Keratinocyte (primary cell): ENCODE measurements around the gene CD300C. TPM values are rescaled to one million over a fixed set of nuclear protein-coding genes. Genes with fewer than 3 reads are reported as not detected.

Experiments used
- DNase-seq: peaks from one replicate; pipeline ENCODE4 v3.0.0-alpha.2; 2011; ENCODE audit warnings: low read depth, missing footprints, low spot score
- FAIRE-seq: peaks from 2 replicates; lab custom pipeline; 2011; peaks lifted over from hg19 to GRCh38; lab: Jason Lieb, UNC
- H2AFZ ChIP-seq: 2 replicates; pipeline ENCODE4 v1.6.0; 2012; ENCODE audit warnings: low read length, control low read depth, inconsistent platforms; ENCODE audit not compliant: control insufficient read depth
- H3K27ac ChIP-seq: 2 replicates; pipeline ENCODE4 v1.5.1; 2011; ENCODE audit warnings: low read length; ENCODE audit not compliant: control insufficient read depth, insufficient read depth
- H3K27me3 ChIP-seq: 3 replicates; pipeline ENCODE4 v1.6.0; 2011; ENCODE audit warnings: low read length; ENCODE audit not compliant: control insufficient read depth, insufficient read depth; ENCODE audit errors: extremely low read depth
- H3K36me3 ChIP-seq, 2 experiments: 2 replicates in 1 of 2; 3 replicates in 1 of 2; pipeline ENCODE4 v1.5.1; 2011; ENCODE audit warnings: low read length in 2 of 2, mild to moderate bottlenecking in 1 of 2; ENCODE audit not compliant: control insufficient read depth in 2 of 2, insufficient read depth in 2 of 2; ENCODE audit errors: extremely low read depth in 1 of 2
- H3K4me1 ChIP-seq: 3 replicates; pipeline ENCODE4 v1.5.1; 2011; ENCODE audit warnings: low read length; ENCODE audit not compliant: control insufficient read depth, insufficient read depth; ENCODE audit errors: extremely low read depth
- H3K4me2 ChIP-seq: 3 replicates; pipeline ENCODE4 v1.6.0; 2011; ENCODE audit warnings: low read depth, low read length; ENCODE audit not compliant: control insufficient read depth, insufficient read depth; ENCODE audit errors: extremely low read depth
- H3K4me3 ChIP-seq, 3 experiments: fragments of 200-600 bp in 1 of 3; sonication (generic) in 1 of 3; 2 replicates in 2 of 3; 3 replicates in 1 of 3; pipeline ENCODE4 v1.5.1; 2011 to 2016; ENCODE audit warnings: low read length in 3 of 3, mild to moderate bottlenecking in 3 of 3, control low read depth in 2 of 3, inconsistent platforms in 1 of 3, low read depth in 1 of 3, mixed read lengths in 1 of 3, mixed run types in 1 of 3, moderate library complexity in 1 of 3; ENCODE audit not compliant: control insufficient read depth in 2 of 3, insufficient read depth in 2 of 3; ENCODE audit errors: extremely low read depth in 1 of 3
- H3K79me2 ChIP-seq: 2 replicates; pipeline ENCODE4 v1.6.0; 2012; ENCODE audit warnings: low read length; ENCODE audit not compliant: control insufficient read depth, insufficient read depth
- H3K9ac ChIP-seq: 3 replicates; pipeline ENCODE4 v1.6.0; 2011; ENCODE audit warnings: low read length; ENCODE audit not compliant: control insufficient read depth, insufficient read depth; ENCODE audit errors: extremely low read depth
- H3K9me1 ChIP-seq: 3 replicates; pipeline ENCODE4 v1.6.0; 2011; ENCODE audit warnings: low read length; ENCODE audit not compliant: control insufficient read depth, insufficient read depth; ENCODE audit errors: extremely low read depth
- H3K9me3 ChIP-seq: 2 replicates; pipeline ENCODE4 v1.5.1; 2012; ENCODE audit warnings: low read depth, low read length; ENCODE audit not compliant: control insufficient read depth
- H4K20me1 ChIP-seq: 3 replicates; pipeline ENCODE4 v1.6.0; 2011; ENCODE audit warnings: low read length; ENCODE audit not compliant: control insufficient read depth, insufficient read depth; ENCODE audit errors: extremely low read depth
- CTCF ChIP-seq, 3 experiments: IDR thresholded peaks in 1 of 3; conservative IDR thresholded peaks in 1 of 3; optimal IDR thresholded peaks in 1 of 3; 2 replicates in 2 of 3; 3 replicates in 1 of 3; pipeline versions ENCODE3 to v1.5.1; 2011; ENCODE audit warnings: low read length in 3 of 3, mild to moderate bottlenecking in 3 of 3, moderate library complexity in 2 of 3, control low read depth in 1 of 3, inconsistent platforms in 1 of 3; ENCODE audit not compliant: insufficient read depth in 2 of 3; ENCODE audit errors: extremely low read depth in 1 of 3
- EZH2 ChIP-seq: IDR thresholded peaks from one replicate; pipeline ENCODE4 v1.6.1; 2012; ENCODE audit warnings: inconsistent platforms, mild to moderate bottlenecking, low read length, moderate library complexity
- dilution Hi-C: fragments of 300-500 bp; cut with MboI; formaldehyde crosslinking; loops from one replicate; pipeline ENCODE4 v1.7.0; 2020; ENCODE audit warnings: low sequenced_read_pairs; ENCODE audit not compliant: extremely low pct_ligation_motif_present
- polyA plus RNA-seq, 5 experiments: library from polyadenylated mRNA; depleted of rRNA in 3 of 5; stranded (reverse) in 3 of 5; stranded (forward) in 1 of 5; unstranded in 1 of 5; fragments of >200 nt; gene quantifications; 1 replicate in 1 of 5; 2 replicates in 3 of 5; 3 replicates in 1 of 5; pipeline versions ENCODE4 v1.2.1 to v1.2.3, GENCODE V29; 2011 to 2012; ENCODE audit warnings: missing spikeins in 2 of 5, low read depth in 1 of 5, low replicate concordance in 1 of 5

The CD300C gene
- polyA plus RNA-seq, 1 donor (not counting 4 experiments of a cell fraction or from before 2014, with no cell fraction given): not detected

- DNase-seq: no peak
- H2AFZ ChIP-seq: no peak overlapping the region
These were observed 3.7 kb downstream of the CD300C start for GRCh38 chr17:74542166-74542565.

GRCh38 chr17:74541176-74542111 is 4.5 kb downstream of the CD300C start:
- no peak for DNase-seq
- Histone ChIP-seq H2AFZ (no peak overlapping the region), H3K27me3 (peaks cover 17% of the 10 kb centered on the region), H3K36me3 (no peaks in the 10 kb centered on the region), H3K4me1 (no peaks in the 10 kb centered on the region), H3K4me3 (no peak overlapping the region), H3K4me2 (no peak overlapping the region), H3K27ac (no peak overlapping the region), H4K20me1 (no peaks in the 10 kb centered on the region), H3K9ac (no peak overlapping the region), H3K9me3 (no peaks in the 10 kb centered on the region), H3K79me2 (no peaks in the 10 kb centered on the region), H3K9me1 (no peaks in the 10 kb centered on the region)
- no peak for FAIRE-seq
- dilution Hi-C loops: no loop called here
- TF ChIP-seq EZH2 (no peak), CTCF (optimal IDR thresholded peaks at IDR 0.05 in 1 of 3, IDR thresholded peaks at IDR 0.05 in 1 of 3, conservative IDR thresholded peaks at IDR 0.05 in 1 of 3; ENCODE audit: extremely low read depth in 1 of 3, insufficient read depth in 2 of 3, low read length in 3 of 3) (no peak)

More at GRCh38 chr17:74542166-74542565, 3.7 kb downstream of the CD300C start:
- H3K9me1 ChIP-seq: no peaks in the 10 kb centered on the region
- no peaks in the 10 kb centered on the region for H3K36me3 ChIP-seq
- no peak overlapping the region for H3K27ac ChIP-seq
- no peak overlapping the region for H3K4me3 ChIP-seq
- H3K9me3 ChIP-seq: no peaks in the 10 kb centered on the region
- no peaks in the 10 kb centered on the region for H4K20me1 ChIP-seq
- H3K79me2 ChIP-seq: no peaks in the 10 kb centered on the region
- H3K9ac ChIP-seq: no peak overlapping the region
- H3K27me3 ChIP-seq: peaks cover 17% of the 10 kb centered on the region
- no peak for TF ChIP-seq EZH2
- no peak for TF ChIP-seq CTCF (optimal IDR thresholded peaks at IDR 0.05 in 1 of 3, IDR thresholded peaks at IDR 0.05 in 1 of 3, conservative IDR thresholded peaks at IDR 0.05 in 1 of 3; ENCODE audit: extremely low read depth in 1 of 3, insufficient read depth in 2 of 3, low read length in 3 of 3)
- no peak overlapping the region for H3K4me2 ChIP-seq
- no peak for FAIRE-seq
- dilution Hi-C loops: no loop called here
- H3K4me1 ChIP-seq: no peaks in the 10 kb centered on the region
